ENCODE results near the gene BCL7A. TPM values are rescaled to one million over a fixed set of nuclear protein-coding genes. Genes with fewer than 3 reads are reported as not detected.
"Not testable (repeated sequence)": the region's sequence is repeated elsewhere in the genome, so short reads cannot be mapped to it uniquely, and the experiment has no call there.

The BCL7A gene
- total and polyA plus RNA-seq, 2 experiments from 2014 or later = 12.7 to 14.9 TPM

DNA sequence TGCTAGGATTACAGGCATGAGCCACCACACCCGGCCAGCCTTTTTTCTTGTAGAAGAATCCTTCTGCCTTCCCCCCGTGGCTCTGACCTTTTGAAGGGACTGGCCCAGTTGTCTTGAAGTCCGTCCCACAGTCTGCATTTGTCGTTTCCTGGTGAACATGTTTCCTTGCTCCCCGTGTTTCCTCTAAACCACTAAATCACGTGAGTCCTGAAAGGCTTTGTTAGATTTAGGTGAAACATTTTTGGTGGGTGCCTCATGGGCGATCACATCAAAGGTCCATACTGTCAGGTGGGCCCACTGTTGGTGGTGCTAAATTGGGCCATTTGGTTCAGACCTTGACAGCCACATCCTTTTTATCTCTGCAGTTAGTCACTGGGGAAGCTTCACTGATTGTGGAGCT, 83.2 kb downstream of the BCL7A start:
- Histone ChIP-seq H3K4me2 (no peak overlapping the region), H3K9me2 (ENCODE audit: insufficient read depth) (no peaks in the 10 kb centered on the region), H4K20me1 (replicated peaks; ENCODE audit: insufficient read depth) (peaks cover 7% of the 10 kb centered on the region), H3K79me2 (replicated peaks; ENCODE audit: insufficient read depth) (peaks cover 50% of the 10 kb centered on the region), H3F3A (replicated peaks; ENCODE audit: low read depth) (no peaks in the 10 kb centered on the region), H3K27ac (ENCODE audit: low read depth) (no peak overlapping the region), H3K36me3 (ENCODE audit: insufficient read depth) (peaks cover 4% of the 10 kb centered on the region; the same call in 1 of the 2 replicates), H2AFZ (no peak overlapping the region), H3K4me1 (ENCODE audit: insufficient read depth) (peaks cover 4% of the 10 kb centered on the region), H3K27me3 (ENCODE audit: insufficient read depth) (no peaks in the 10 kb centered on the region), H3K4me3 (no peak overlapping the region)
- Mint-ChIP-seq H3K4me3 (no peak overlapping the region), H3K27ac (no peak overlapping the region), H3K27me3 (ENCODE audit: insufficient read depth, low read depth, poor library complexity) (peaks cover 6% of the 10 kb centered on the region), H3K36me3 (ENCODE audit: low read depth) (peaks cover 2% of the 10 kb centered on the region; the same call in 2 of the 3 replicates), H3K4me1 (peaks cover 14% of the 10 kb centered on the region), H3K9me3 (no peaks in the 10 kb centered on the region)
- TF ChIP-seq, protein P1, sequence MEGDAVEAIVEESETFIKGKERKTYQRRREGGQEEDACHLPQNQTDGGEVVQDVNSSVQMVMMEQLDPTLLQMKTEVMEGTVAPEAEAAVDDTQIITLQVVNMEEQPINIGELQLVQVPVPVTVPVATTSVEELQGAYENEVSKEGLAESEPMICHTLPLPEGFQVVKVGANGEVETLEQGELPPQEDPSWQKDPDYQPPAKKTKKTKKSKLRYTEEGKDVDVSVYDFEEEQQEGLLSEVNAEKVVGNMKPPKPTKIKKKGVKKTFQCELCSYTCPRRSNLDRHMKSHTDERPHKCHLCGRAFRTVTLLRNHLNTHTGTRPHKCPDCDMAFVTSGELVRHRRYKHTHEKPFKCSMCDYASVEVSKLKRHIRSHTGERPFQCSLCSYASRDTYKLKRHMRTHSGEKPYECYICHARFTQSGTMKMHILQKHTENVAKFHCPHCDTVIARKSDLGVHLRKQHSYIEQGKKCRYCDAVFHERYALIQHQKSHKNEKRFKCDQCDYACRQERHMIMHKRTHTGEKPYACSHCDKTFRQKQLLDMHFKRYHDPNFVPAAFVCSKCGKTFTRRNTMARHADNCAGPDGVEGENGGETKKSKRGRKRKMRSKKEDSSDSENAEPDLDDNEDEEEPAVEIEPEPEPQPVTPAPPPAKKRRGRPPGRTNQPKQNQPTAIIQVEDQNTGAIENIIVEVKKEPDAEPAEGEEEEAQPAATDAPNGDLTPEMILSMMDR (conservative IDR thresholded peaks at IDR 0.05; ENCODE audit: low read depth in 2 of 2) = no peak
- TF ChIP-seq JUNB (IDR thresholded peaks at IDR 0.05; ENCODE audit: unreplicated experiment) (no peak), POLR2AphosphoS5 (IDR thresholded peaks at IDR 0.05; ENCODE audit: low read depth) (no peak)
- ATAC-seq (no peak), DNase-seq (ENCODE audit: low spot score) (no peak)

DNA sequence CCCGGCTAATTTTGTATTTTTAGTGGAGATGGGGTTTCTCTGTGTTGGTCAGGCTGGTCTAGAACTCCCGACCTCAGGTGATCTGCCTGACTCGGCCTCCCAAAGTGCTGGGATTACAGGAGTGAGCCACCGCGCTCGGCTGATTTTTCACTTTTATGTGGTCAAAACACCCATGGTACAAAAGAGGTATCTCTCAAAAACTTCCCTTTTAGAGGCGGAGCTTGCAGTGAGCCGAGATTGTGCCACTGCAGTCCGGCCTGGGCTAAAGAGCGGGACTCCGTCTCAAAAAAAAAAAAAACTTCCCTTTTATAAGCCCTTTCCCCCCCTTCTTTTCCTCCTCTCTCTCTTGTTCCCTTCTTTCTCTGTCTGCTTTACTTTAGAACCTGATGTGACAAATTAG, 83.8 kb downstream of the BCL7A start:
- not testable (repeated sequence) for H3K4me3 Mint-ChIP-seq; H3K4me1 ChIP-seq (ENCODE audit: insufficient read depth); H3K36me3 Mint-ChIP-seq (ENCODE audit: low read depth); H3K36me3 ChIP-seq (ENCODE audit: insufficient read depth); H3K27ac Mint-ChIP-seq; H3K27ac ChIP-seq (ENCODE audit: low read depth); H4K20me1 ChIP-seq (replicated peaks; ENCODE audit: insufficient read depth); H3K4me2 ChIP-seq; H3K27me3 Mint-ChIP-seq (ENCODE audit: insufficient read depth, low read depth, poor library complexity); H3K9me3 Mint-ChIP-seq; DNase-seq (ENCODE audit: low spot score); H3K4me3 ChIP-seq; H3K9me2 ChIP-seq (ENCODE audit: insufficient read depth); H2AFZ ChIP-seq; ATAC-seq; H3K27me3 ChIP-seq (ENCODE audit: insufficient read depth); H3F3A ChIP-seq (replicated peaks; ENCODE audit: low read depth); H3K4me1 Mint-ChIP-seq
- H3K79me2 ChIP-seq (replicated peaks; ENCODE audit: insufficient read depth) = peaks cover 48% of the 10 kb centered on the region

DNA sequence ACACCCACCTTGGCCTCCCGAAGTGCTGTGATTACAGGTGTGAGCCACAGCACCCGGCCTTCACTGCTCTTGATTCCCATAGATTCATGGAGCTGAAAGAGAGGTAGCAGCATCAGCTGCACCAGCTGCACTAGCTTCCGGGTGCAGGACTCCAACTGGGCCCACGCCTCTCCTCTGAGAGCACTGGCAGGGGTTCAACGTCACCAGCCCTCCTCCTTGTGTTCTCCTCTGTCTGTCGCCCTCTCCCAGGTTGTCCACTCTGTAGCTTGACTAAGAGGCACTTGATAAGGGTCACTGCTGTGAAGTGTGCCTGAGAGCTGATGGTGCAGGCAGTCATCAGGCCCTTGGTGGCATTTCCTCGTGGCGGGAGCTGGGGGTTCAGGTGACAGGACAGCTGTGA, 85.2 kb downstream of the BCL7A start:
- no peak for DNase-seq (ENCODE audit: low spot score)
- TF ChIP-seq, protein P2, sequence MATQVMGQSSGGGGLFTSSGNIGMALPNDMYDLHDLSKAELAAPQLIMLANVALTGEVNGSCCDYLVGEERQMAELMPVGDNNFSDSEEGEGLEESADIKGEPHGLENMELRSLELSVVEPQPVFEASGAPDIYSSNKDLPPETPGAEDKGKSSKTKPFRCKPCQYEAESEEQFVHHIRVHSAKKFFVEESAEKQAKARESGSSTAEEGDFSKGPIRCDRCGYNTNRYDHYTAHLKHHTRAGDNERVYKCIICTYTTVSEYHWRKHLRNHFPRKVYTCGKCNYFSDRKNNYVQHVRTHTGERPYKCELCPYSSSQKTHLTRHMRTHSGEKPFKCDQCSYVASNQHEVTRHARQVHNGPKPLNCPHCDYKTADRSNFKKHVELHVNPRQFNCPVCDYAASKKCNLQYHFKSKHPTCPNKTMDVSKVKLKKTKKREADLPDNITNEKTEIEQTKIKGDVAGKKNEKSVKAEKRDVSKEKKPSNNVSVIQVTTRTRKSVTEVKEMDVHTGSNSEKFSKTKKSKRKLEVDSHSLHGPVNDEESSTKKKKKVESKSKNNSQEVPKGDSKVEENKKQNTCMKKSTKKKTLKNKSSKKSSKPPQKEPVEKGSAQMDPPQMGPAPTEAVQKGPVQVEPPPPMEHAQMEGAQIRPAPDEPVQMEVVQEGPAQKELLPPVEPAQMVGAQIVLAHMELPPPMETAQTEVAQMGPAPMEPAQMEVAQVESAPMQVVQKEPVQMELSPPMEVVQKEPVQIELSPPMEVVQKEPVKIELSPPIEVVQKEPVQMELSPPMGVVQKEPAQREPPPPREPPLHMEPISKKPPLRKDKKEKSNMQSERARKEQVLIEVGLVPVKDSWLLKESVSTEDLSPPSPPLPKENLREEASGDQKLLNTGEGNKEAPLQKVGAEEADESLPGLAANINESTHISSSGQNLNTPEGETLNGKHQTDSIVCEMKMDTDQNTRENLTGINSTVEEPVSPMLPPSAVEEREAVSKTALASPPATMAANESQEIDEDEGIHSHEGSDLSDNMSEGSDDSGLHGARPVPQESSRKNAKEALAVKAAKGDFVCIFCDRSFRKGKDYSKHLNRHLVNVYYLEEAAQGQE (IDR thresholded peaks at IDR 0.05; ENCODE audit: unreplicated experiment) = no peak
- no peak for TF ChIP-seq JUNB (IDR thresholded peaks at IDR 0.05; ENCODE audit: unreplicated experiment)
- TF ChIP-seq POLR2AphosphoS5 (IDR thresholded peaks at IDR 0.05; ENCODE audit: low read depth) = no peak
- no peak for TF ChIP-seq CREB1 (CRISPR knock-in tag; IDR thresholded peaks at IDR 0.05; ENCODE audit: low read depth)
- TF ChIP-seq NANOG (IDR thresholded peaks at IDR 0.05; ENCODE audit: borderline replicate concordance) = no peak
- TF ChIP-seq EZH2phosphoT487 (IDR thresholded peaks at IDR 0.05; ENCODE audit: unreplicated experiment) = no peak
- no peak for TF ChIP-seq ZNF114 (CRISPR knock-in tag; IDR thresholded peaks at IDR 0.05)
- TF ChIP-seq, protein P1 (conservative IDR thresholded peaks at IDR 0.05; ENCODE audit: low read depth in 2 of 2) = no peak
- Histone ChIP-seq H3K27me3 (ENCODE audit: insufficient read depth) (no peaks in the 10 kb centered on the region), H3K4me1 (ENCODE audit: insufficient read depth) (no peaks in the 10 kb centered on the region), H3K4me3 (no peak overlapping the region), H3K36me3 (ENCODE audit: insufficient read depth) (peaks cover 1% of the 10 kb centered on the region; the same call in 1 of the 2 replicates), H2AFZ (no peak overlapping the region), H3K79me2 (replicated peaks; ENCODE audit: insufficient read depth) (peaks cover 45% of the 10 kb centered on the region), H4K20me1 (replicated peaks; ENCODE audit: insufficient read depth) (peaks cover 11% of the 10 kb centered on the region; the same call in 1 of the 2 replicates), H3K9me2 (ENCODE audit: insufficient read depth) (no peaks in the 10 kb centered on the region), H3K4me2 (no peak overlapping the region), H3K27ac (ENCODE audit: low read depth) (no peak overlapping the region), H3F3A (replicated peaks; ENCODE audit: low read depth) (no peaks in the 10 kb centered on the region)
- Mint-ChIP-seq H3K36me3 (ENCODE audit: low read depth) (peaks cover 2% of the 10 kb centered on the region; the same call in 2 of the 3 replicates), H3K4me3 (no peak overlapping the region), H3K27me3 (ENCODE audit: insufficient read depth, low read depth, poor library complexity) (peaks cover 6% of the 10 kb centered on the region), H3K9me3 (no peaks in the 10 kb centered on the region), H3K27ac (no peak overlapping the region), H3K4me1 (peaks cover 6% of the 10 kb centered on the region; the same call in 2 of the 3 replicates)
- ATAC-seq = no peak
